Measurements from ENCODE around the gene NBPF6.
"Not testable (repeated sequence)": the region's sequence is repeated elsewhere in the genome, so short reads cannot be mapped to it uniquely, and the experiment has no call there.

The NBPF6 gene, protein sequence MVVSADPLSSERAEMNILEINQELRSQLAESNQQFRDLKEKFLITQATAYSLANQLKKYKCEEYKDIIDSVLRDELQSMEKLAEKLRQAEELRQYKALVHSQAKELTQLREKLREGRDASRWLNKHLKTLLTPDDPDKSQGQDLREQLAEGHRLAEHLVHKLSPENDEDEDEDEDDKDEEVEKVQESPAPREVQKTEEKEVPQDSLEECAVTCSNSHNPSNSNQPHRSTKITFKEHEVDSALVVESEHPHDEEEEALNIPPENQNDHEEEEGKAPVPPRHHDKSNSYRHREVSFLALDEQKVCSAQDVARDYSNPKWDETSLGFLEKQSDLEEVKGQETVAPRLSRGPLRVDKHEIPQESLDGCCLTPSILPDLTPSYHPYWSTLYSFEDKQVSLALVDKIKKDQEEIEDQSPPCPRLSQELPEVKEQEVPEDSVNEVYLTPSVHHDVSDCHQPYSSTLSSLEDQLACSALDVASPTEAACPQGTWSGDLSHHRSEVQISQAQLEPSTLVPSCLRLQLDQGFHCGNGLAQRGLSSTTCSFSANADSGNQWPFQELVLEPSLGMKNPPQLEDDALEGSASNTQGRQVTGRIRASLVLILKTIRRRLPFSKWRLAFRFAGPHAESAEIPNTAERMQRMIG

GRCh38 chr1:108450043-108450442 is at the start of gene NBPF6:
Gene NBPF6 (plus strand): TSS chr1:108450343. CDS start chr1:108450602, 259 bp downstream.
- not testable (repeated sequence) for DNase-seq (ENCODE audit: low spot score)

DNA sequence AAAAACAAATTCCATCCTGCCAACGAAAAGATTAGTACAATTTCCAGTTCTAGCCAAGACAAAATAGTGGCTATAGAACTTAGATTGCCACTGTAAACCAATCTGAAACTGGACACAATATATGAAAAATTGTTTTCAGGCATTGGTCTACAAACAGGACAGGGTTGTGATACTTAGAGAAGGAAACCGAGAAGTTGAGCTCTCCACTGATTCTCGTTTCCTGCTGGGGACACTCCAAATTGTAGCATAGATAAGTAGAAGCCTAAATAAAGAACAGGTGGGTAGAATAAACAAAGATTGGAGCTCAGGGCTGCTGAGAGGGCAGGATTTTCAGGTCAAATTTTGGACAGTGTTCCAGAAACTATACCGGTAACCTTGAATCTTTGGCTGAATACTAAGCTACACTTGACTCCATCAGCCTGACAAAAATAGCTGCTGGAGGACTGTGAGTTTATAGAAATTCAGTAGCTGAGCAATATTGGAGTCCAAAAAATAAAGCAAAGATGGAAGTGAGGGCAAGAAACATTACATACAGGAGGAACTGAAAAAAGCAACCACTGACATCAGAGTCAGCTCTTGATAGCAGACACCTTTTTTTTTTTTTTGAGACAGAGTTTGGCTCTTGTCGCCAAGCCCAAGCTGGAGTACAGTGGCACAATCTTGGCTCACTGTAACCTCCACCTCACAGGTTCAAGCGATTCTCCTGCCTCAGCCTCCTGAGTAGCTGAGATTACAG is 38.9 kb upstream of the NBPF6 start:
- not testable (repeated sequence) for DNase-seq (ENCODE audit: low spot score)

- not testable (repeated sequence) for DNase-seq (ENCODE audit: low spot score)
These were observed 30.0 kb upstream of the NBPF6 start for GRCh38 chr1:108420129-108420528.

- not testable (repeated sequence) for DNase-seq (ENCODE audit: low spot score)
These were observed 28.9 kb upstream of the NBPF6 start for GRCh38 chr1:108421061-108421916.

- DNase-seq (ENCODE audit: low spot score) = not testable (repeated sequence)
These were observed 23.3 kb upstream of the NBPF6 start for GRCh38 chr1:108426877-108427276.

DNA sequence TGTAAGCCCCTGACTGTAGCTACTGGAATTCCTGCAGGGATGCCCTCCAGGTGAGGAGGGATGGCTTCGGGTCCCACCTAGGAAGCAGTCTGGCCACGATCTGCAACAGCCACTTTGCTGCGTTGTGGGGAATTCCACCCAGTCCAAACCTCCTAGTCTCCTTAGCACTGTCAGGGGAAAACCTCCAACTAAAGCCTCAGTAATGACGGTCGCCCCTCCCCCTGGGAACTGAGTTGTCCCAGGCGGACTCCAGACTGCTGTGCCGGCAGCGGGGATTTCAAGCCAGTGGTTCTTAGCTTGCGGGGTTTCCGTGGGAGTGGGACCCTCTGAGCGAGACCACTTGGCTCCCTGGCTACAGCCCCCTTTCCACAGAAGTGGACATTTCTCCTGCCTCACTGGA is 18.1 kb upstream of the NBPF6 start:
- DNase-seq (ENCODE audit: low spot score) = not testable (repeated sequence)

GRCh38 chr1:108433404-108433803 is 16.7 kb upstream of the NBPF6 start:
- DNase-seq (ENCODE audit: low spot score) = not testable (repeated sequence)

DNA sequence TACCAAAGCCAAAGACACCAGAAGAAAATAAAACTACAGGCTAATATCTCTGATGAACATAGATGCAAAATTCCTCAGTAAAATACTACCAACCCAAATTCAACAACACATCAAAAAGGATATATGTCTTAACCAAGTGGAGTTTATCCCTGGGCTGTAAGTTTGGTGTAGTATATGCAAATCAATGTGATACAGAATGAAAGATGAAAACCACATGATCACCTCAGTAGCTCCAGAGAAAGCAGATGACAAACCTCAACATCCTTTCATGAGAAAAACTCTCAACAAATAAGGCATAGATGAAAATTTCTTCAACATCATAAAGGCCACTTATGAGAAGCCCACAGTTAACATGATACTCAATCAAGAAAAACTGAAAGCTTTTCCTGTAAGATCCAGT is 11.6 kb upstream of the NBPF6 start:
- not testable (repeated sequence) for DNase-seq (ENCODE audit: low spot score)

DNA sequence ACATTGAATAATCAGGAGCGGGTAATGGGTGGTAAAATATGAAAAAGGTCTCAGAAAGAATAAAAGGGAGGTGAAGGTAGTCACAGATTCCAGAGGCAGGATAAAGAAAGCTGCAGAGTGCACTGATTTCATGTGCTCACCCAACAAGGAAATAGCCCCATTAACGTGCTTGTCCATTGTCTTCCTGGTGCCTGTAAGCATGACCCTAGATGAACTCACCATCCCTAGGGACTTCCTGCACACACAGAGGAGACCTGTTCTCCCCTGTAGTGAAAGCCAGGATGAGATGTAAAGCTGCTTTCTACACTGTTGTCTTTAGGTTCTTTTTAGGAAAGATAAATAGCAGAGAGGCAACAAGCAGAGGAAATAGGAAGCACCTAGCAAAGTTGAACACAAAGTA is 4.4 kb downstream of the NBPF6 start:
- DNase-seq (ENCODE audit: low spot score) = not testable (repeated sequence)

GRCh38 chr1:108458661-108459060 is 8.5 kb downstream of the NBPF6 start:
- not testable (repeated sequence) for DNase-seq (ENCODE audit: low spot score)

DNA sequence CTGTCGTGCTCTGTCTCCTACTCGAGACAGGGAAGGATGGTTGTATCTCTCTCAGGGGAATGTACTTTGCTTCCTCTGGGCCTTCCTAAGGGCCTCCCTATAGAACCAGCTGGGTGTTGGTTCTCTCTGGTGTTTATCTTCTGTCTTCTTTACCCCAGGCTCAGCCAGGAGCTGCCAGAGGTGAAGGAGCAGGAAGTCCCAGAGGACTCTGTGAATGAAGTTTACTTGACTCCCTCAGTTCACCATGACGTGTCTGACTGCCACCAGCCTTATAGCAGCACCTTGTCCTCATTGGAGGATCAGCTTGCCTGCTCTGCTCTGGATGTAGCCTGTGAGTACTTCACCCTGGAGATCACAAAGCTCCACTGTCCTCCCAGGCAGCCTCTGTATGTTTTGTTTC is 11.6 kb downstream of the NBPF6 start:
- DNase-seq (ENCODE audit: low spot score) = not testable (repeated sequence)

- DNase-seq (ENCODE audit: low spot score) = not testable (repeated sequence)
These were observed 13.8 kb downstream of the NBPF6 start for GRCh38 chr1:108463962-108464361.

DNA sequence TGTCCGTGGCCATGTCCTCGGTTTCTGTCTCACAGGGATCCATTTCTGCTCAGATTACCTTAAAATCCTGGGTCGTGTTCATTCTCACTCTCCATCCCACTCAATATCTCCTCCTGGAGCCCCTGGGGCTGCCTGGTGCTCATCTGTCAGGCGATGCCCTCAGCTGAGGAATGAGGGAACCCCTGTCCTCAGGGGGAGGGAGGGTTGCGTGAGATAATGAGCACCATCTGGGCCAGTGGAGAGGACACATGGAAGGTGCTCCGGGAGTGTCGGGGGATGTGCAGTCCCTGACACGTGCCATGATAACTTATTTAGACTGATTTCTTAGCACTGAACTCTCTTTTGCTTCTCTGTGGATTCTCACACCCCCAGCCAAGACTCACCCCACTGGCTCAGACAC is 16.0 kb downstream of the NBPF6 start:
- not testable (repeated sequence) for DNase-seq (ENCODE audit: low spot score)

DNA sequence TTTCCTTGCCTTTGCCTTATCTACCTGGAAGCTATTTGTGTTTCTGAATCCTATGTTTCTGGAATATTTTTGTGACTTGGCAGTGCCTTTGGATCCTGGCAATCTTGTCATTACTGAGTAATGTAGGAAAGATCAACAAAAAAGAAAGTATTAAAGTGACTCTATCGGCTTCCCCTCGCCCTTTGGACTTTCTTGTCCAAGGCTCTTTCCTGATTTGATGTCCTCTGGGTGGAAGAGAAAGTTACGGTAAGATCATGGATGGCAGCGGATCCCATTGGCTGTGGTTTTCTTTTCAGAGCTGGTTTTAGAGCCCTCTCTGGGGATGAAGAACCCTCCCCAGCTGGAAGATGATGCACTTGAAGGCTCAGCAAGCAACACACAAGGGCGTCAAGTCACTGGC is 17.0 kb downstream of the NBPF6 start:
- not testable (repeated sequence) for DNase-seq (ENCODE audit: low spot score)

DNA sequence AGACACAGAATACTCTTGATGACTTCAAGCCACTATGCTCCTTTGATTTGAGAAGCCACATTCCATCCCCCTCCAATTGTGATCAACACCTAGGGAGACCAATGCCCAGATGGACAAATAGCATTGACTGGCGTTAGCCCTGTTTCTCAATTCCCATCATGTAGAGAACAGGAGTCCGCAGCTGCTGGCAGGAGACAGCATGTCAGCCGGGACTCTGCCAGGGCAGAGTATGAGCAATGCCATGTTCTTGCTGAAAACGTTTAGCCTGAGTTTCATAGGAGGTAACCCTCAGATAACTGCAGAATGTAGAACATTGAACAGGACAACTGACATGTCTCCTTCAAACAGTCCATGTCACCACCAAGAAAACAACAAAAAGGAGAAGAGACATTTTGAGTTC is 20.6 kb downstream of the NBPF6 start:
- not testable (repeated sequence) for DNase-seq (ENCODE audit: low spot score)

- DNase-seq (ENCODE audit: low spot score) = not testable (repeated sequence)
These were observed 24.4 kb downstream of the NBPF6 start for GRCh38 chr1:108474516-108474915.

Measured in GM20000 (cell line).